GM12891 (cell line): ENCODE results near the gene KDM6A.
"Not testable (repeated sequence)": the region's sequence is repeated elsewhere in the genome, so short reads cannot be mapped to it uniquely, and the experiment has no call there.

Experiments used
- DNase-seq: peaks from one replicate; pipeline ENCODE4 v3.0.0; 2011; ENCODE audit warnings: low spot score; ENCODE audit not compliant: insufficient read length
- FAIRE-seq: peaks from 2 replicates; lab custom pipeline; 2011; peaks lifted over from hg19 to GRCh38; lab: Jason Lieb, UNC
- PAX5 ChIP-seq: IDR thresholded peaks from 2 replicates; pipeline ENCODE4 v1.6.1; 2011; ENCODE audit warnings: low read length, moderate library complexity, mild to moderate bottlenecking; ENCODE audit not compliant: insufficient read depth, severe bottlenecking
- POLR2A ChIP-seq: IDR thresholded peaks from 2 replicates; pipeline ENCODE4 v1.6.1; 2011; ENCODE audit warnings: low read depth, low read length, control low read depth
- POLR2AphosphoS5 ChIP-seq: IDR thresholded peaks from 2 replicates; pipeline ENCODE4 v1.6.1; 2011; ENCODE audit warnings: low read depth, low read length, control low read depth
- POU2F2 ChIP-seq: IDR thresholded peaks from 2 replicates; pipeline ENCODE4 v1.6.1; 2011; ENCODE audit warnings: low read depth, mild to moderate bottlenecking, control low read depth, low read length, moderate library complexity
- SPI1 ChIP-seq: IDR thresholded peaks from 2 replicates; pipeline ENCODE4 v1.6.1; 2011; ENCODE audit warnings: low read depth, low read length, control low read depth
- TAF1 ChIP-seq: IDR thresholded peaks from 2 replicates; pipeline ENCODE4 v1.6.1; 2011; ENCODE audit warnings: low read depth, low read length, control low read depth

KDM6A gene

DNA sequence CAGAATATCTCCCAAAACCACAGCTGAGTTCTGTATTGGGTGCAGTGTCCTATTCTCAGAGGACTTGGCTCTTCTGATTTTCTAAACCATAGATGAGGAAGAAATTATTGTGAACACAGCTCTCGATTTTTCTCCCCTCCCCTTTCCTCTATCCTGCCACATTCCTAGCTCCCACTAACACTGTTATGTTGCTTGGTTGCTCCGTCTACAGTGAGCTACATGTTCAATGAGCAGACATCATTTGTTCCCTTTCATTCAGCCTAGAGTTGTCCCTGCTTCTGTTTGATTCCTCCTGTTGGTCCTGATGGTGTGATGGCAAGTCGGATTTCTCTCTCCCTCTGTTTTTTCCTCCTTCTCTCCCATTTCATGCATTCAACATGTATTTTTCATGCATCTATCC lies 261.8 kb downstream of the KDM6A start:
- TF ChIP-seq TAF1 (no peak), PAX5 (no peak), POU2F2 (no peak), POLR2A (no peak), SPI1 (no peak), POLR2AphosphoS5 (no peak)
- FAIRE-seq: no peak
- DNase-seq: no peak

- FAIRE-seq, DNase-seq: not testable (repeated sequence)
Observed at GRCh38 chrX:45135391-45136075, 262.5 kb downstream of the KDM6A start.

DNA sequence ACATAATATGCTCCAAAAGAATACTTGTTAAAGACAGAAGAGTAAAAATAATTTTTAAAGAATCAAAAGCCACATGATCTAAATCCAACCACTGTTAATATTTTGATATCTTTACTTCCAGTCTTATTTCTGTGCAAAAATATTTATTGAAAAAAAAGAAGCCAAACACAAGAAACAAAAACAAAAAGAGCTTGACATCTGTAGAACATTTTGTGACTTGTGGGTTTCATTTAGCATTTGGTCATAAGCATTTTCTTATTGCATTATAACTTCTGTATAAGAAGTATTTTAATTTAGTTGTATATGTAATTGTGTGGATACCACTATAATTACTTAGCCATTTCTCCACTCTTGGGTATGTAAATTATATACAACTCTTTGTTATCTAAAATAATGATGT lies 264.5 kb downstream of the KDM6A start:
- no peak for DNase-seq
- no peak for FAIRE-seq
- no peak for TF ChIP-seq POLR2A
- no peak for TF ChIP-seq TAF1
- no peak for TF ChIP-seq POLR2AphosphoS5
- no peak for TF ChIP-seq PAX5
- no peak for TF ChIP-seq POU2F2
- no peak for TF ChIP-seq SPI1

DNA sequence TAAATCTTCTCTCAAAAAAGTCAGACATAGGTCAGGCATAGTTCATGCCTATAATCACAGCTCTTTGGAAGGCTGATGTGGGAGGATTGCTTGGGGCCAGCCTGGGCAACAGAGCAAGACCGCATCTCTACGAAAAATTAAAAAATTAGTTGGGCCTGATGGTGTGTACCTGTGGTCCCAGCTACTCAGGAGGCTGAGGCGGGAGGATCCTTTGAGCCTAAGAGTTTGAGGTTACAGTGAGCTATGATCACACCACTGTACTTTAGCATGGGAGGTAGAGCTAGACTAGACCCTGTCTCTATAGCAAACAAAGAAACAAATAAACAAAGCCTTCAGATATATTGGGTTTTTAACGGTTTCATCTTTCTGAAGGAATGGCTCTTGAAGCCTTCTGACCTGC lies 265.5 kb downstream of the KDM6A start:
- TF ChIP-seq POLR2AphosphoS5 (no peak), POLR2A (no peak), TAF1 (no peak), SPI1 (no peak), POU2F2 (no peak), PAX5 (no peak)
- FAIRE-seq (no peak), DNase-seq (no peak)

DNA sequence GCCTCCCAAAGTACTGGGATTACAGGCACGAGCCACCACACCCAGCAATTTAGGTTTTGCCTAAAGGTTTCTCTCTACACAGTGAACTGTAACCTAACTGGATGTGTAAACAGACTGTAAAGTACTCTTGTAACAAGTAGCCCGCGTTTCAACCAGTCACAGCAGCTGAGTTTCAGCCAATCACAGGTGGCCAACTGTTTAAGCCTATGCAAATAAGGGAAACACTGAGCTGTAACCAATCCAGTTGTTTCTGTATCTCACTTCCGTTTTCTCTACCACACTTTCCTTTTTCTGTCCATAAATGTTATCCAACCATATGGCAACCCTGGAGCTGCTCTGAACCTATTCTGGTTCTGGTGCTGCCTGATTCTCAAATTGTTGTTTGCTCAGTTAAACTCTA lies 267.8 kb downstream of the KDM6A start:
- TF ChIP-seq TAF1: no peak
- no peak for TF ChIP-seq SPI1
- TF ChIP-seq POU2F2: no peak
- TF ChIP-seq POLR2AphosphoS5: no peak
- TF ChIP-seq PAX5: no peak
- no peak for TF ChIP-seq POLR2A
- DNase-seq (no peak), FAIRE-seq (no peak)

DNA sequence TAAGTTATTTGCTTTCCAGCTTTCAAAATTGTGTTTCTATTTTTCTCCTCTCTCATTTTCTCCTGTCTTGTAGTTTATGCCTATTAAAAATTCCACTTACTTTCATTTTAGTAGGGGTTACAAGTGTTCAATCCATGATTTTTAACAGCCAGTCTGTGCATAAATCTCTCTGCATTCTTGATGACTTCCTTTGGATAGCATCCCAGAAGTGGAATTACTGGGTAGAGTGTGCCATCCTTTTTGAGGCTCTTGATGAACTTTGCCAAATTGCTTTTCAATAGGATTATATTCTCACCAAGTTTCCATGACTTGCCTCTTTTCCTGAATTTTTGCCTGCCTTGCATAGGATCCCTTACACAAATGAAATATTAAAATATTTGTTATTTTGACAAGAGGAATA lies 269.2 kb downstream of the KDM6A start:
- TF ChIP-seq POLR2A: no peak
- no peak for TF ChIP-seq PAX5
- TF ChIP-seq POU2F2: no peak
- TF ChIP-seq POLR2AphosphoS5: no peak
- FAIRE-seq (no peak), DNase-seq (no peak)

DNA sequence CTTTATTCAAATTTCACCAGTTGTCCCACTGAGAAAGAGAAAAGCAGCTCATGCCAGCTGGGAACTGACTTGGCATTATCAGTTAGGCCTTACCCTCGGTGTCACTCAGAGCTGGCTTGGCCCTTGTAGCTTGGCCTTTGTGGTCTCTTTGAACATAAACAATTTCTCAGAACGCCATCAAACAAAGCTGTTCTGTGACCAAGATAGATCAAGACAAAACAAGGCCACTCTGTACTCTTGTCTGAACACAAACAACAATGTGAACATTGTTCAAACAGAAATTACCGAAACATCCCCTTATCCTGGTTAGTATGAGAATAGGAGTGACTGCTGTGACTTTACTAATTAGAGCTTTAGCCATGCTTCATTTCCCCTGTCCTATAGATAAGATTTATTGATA lies 270.5 kb downstream of the KDM6A start:
- FAIRE-seq (no peak), DNase-seq (no peak)
- TF ChIP-seq SPI1 (no peak), POU2F2 (no peak), POLR2AphosphoS5 (no peak), TAF1 (no peak), POLR2A (no peak), PAX5 (no peak)

GRCh38 chrX:45145492-45146215 lies 272.7 kb downstream of the KDM6A start:
- no peak for DNase-seq
- FAIRE-seq: no peak
- TF ChIP-seq POLR2A (no peak), TAF1 (no peak), PAX5 (no peak), SPI1 (no peak), POU2F2 (no peak), POLR2AphosphoS5 (no peak)

DNA sequence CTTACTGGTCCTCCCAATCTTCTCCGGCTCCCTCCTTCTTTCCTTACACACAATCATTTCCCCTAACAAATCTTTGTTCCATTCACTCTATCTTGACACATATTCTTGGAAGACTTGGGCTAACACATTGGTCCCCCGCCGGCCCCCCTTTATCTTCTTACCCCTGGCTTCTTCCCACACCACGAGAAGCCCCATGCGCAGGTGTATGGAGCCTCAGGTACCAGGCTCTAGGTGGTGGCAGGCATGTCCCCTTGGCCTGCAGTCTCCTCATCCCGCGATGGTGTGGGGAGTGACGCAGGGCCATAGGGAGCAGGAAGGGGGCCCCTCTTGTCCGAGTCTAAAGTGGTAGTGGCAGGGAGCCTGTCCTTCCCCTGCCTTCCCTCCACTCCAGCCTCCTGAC lies 277.8 kb downstream of the KDM6A start:
- FAIRE-seq (no peak), DNase-seq (no peak)
- TF ChIP-seq TAF1 (no peak), SPI1 (no peak), POLR2AphosphoS5 (no peak), PAX5 (no peak), POLR2A (no peak), POU2F2 (no peak)

- DNase-seq: no peak
- TF ChIP-seq SPI1 (no peak), POLR2A (no peak), POU2F2 (no peak)
- no peak for FAIRE-seq
Observed at GRCh38 chrX:45154033-45154360, 281.0 kb downstream of the KDM6A start.

DNA sequence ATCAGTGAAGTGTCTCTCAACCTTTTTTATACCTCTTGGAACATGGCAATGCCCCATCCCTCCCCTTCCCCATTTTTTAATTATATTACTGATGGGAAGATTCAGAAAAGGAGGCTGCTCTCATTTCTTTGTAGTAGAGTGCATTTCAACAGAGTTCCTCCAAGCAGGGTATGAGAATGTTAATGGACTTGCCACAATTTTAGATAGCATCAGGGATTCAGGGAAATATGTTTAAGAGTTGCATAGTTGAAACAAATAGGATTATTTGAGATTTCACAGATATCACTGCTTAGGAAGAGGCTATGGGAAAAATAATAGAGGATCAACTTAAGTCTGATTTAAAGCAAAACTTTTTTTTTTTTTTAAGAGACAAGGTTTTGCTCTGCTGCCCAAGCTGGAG lies 281.5 kb downstream of the KDM6A start:
- TF ChIP-seq TAF1 (no peak), POLR2A (no peak), PAX5 (no peak), POLR2AphosphoS5 (no peak), SPI1 (no peak), POU2F2 (no peak)
- no peak for FAIRE-seq
- no peak for DNase-seq
